GM23338 (cell line): ENCODE measurements around the gene NEFH. TPM values are rescaled to one million over a fixed set of nuclear protein-coding genes. Genes with fewer than 3 reads are reported as not detected.

ENCODE experiments used
- ATAC-seq: fragments of 200-7000 bp; cut with Tn5 transposase; 3 replicates; pipeline ENCODE4 v1.9.1; 2020
- DNase-seq: peaks from one replicate; pipeline ENCODE4 v3.0.0-alpha.2; 2015; ENCODE audit warnings: low spot score
- H2AFZ ChIP-seq: fragments of 200-600 bp; sonication (generic); 2 replicates; pipeline ENCODE4 v1.8.0; 2016; ENCODE audit warnings: antibody characterized with exemption, mild to moderate bottlenecking, moderate library complexity
- H3F3A ChIP-seq: fragments of 200-600 bp; sonication (generic); replicated peaks from 2 replicates; pipeline ENCODE4 v1.8.0; 2017; ENCODE audit warnings: antibody characterized with exemption, mixed run types, low read depth
- H3K27ac ChIP-seq: fragments of 200-600 bp; sonication (generic); 2 replicates; pipeline ENCODE4 v1.6.1; 2016; ENCODE audit warnings: low read depth
- H3K27me3 ChIP-seq: fragments of 200-600 bp; sonication (generic); 2 replicates; pipeline ENCODE4 v1.8.0; 2016; ENCODE audit warnings: mild to moderate bottlenecking, mixed run types, moderate library complexity; ENCODE audit not compliant: insufficient read depth
- H3K36me3 ChIP-seq: fragments of 200-600 bp; sonication (generic); 2 replicates; pipeline ENCODE4 v1.8.0; 2016; ENCODE audit warnings: mild to moderate bottlenecking; ENCODE audit not compliant: insufficient read depth
- H3K4me1 ChIP-seq: fragments of 200-600 bp; sonication (generic); 2 replicates; pipeline ENCODE4 v1.8.0; 2016; ENCODE audit warnings: mild to moderate bottlenecking, moderate library complexity; ENCODE audit not compliant: insufficient read depth
- H3K4me2 ChIP-seq: fragments of 200-600 bp; sonication (generic); 2 replicates; pipeline ENCODE4 v1.7.1; 2017; ENCODE audit warnings: mixed run types
- H3K4me3 ChIP-seq: fragments of 200-600 bp; sonication (generic); 2 replicates; pipeline ENCODE4 v1.6.1; 2016; ENCODE audit warnings: mixed run types
- H3K79me2 ChIP-seq: fragments of 200-600 bp; sonication (generic); replicated peaks from 2 replicates; pipeline ENCODE4 v1.8.0; 2017; ENCODE audit warnings: mild to moderate bottlenecking; ENCODE audit not compliant: insufficient read depth
- H3K9me2 ChIP-seq: fragments of 200-600 bp; sonication (generic); 2 replicates; pipeline ENCODE4 v1.8.0; 2017; ENCODE audit not compliant: insufficient read depth
- H4K20me1 ChIP-seq: fragments of 200-600 bp; sonication (generic); replicated peaks from 2 replicates; pipeline ENCODE4 v1.8.0; 2017; ENCODE audit warnings: mild to moderate bottlenecking; ENCODE audit not compliant: insufficient read depth
- H3K27ac Mint-ChIP-seq: 2 replicates; pipeline ENCODE4 v1.8.0; 2020; ENCODE audit warnings: inconsistent platforms, mild to moderate bottlenecking, moderate library complexity, mixed read lengths
- H3K27me3 Mint-ChIP-seq: 3 replicates; pipeline ENCODE4 v1.8.0; 2022; ENCODE audit warnings: low read depth, mild to moderate bottlenecking, moderate library complexity, mixed read lengths, inconsistent platforms; ENCODE audit not compliant: insufficient read depth, poor library complexity
- H3K36me3 Mint-ChIP-seq: 3 replicates; pipeline ENCODE4 v1.8.0; 2021; ENCODE audit warnings: low read depth, mild to moderate bottlenecking, inconsistent platforms, moderate library complexity, mixed read lengths
- H3K4me1 Mint-ChIP-seq: 3 replicates; pipeline ENCODE4 v1.8.0; 2020; ENCODE audit warnings: mild to moderate bottlenecking, inconsistent platforms, mixed read lengths
- H3K4me3 Mint-ChIP-seq: 3 replicates; pipeline ENCODE4 v1.8.0; 2021; ENCODE audit warnings: moderate library complexity, mild to moderate bottlenecking, inconsistent platforms, mixed read lengths
- H3K9me3 Mint-ChIP-seq: 3 replicates; pipeline ENCODE4 v1.8.0; 2020; ENCODE audit warnings: moderate library complexity, mild to moderate bottlenecking, inconsistent platforms, mixed read lengths
- CREB1 ChIP-seq: fragments of 250-450 bp; sonication (Bioruptor Pico); IDR thresholded peaks from 2 replicates; pipeline ENCODE4 v1.5.0; 2020; ENCODE audit warnings: low read depth, mild to moderate bottlenecking, moderate library complexity
- CTCF ChIP-seq, 2 experiments: fragments of 200-600 bp in 1 of 2; sonication (generic) in 1 of 2; conservative IDR thresholded peaks; 2 replicates each; pipeline versions ENCODE4 v1.5.1 to v1.6.1; 2016 to 2017; ENCODE audit warnings: antibody characterized with exemption in 2 of 2, low read depth in 2 of 2, mild to moderate bottlenecking in 2 of 2, moderate library complexity in 1 of 2
- EZH2 ChIP-seq: fragments of 200-600 bp; sonication (generic); IDR thresholded peaks from one replicate; pipeline ENCODE4 v1.8.0; 2017; ENCODE audit warnings: antibody characterized with exemption, mild to moderate bottlenecking, low read depth; ENCODE audit not compliant: unreplicated experiment
- EZH2phosphoT487 ChIP-seq: fragments of 200-600 bp; sonication (generic); IDR thresholded peaks from one replicate; pipeline ENCODE4 v1.8.1; 2018; ENCODE audit warnings: antibody characterized with exemption; ENCODE audit not compliant: unreplicated experiment
- POLR2AphosphoS5 ChIP-seq: IDR thresholded peaks from 2 replicates; pipeline ENCODE4 v1.6.1; 2016; ENCODE audit warnings: antibody characterized with exemption, low read depth
- REST ChIP-seq: IDR thresholded peaks from one replicate; pipeline ENCODE4 v1.6.1; 2018; ENCODE audit warnings: antibody characterized with exemption; ENCODE audit not compliant: unreplicated experiment
- ZNF114 ChIP-seq: fragments of 250-450 bp; sonication (Bioruptor Pico); IDR thresholded peaks from 2 replicates; pipeline ENCODE4 v1.5.0; 2020; ENCODE audit warnings: mild to moderate bottlenecking, moderate library complexity
- ZNF331 ChIP-seq: fragments of 250-450 bp; sonication (Bioruptor Pico); IDR thresholded peaks from 2 replicates; pipeline ENCODE4 v1.5.0; 2020; ENCODE audit warnings: low read depth, mild to moderate bottlenecking, moderate library complexity
- ZNF462 ChIP-seq: fragments of 250-450 bp; sonication (Bioruptor Pico); IDR thresholded peaks from 2 replicates; pipeline ENCODE4 v1.5.0; 2020; ENCODE audit warnings: mild to moderate bottlenecking, moderate library complexity
- polyA plus RNA-seq: library from polyadenylated mRNA; unstranded; fragments of >200 nt; fragmentation: Nextera tagmentation; extraction: Ambion mirVana; gene quantifications from 2 replicates; pipeline ENCODE4 v1.2.1, GENCODE V29; 2016
- total RNA-seq: library from RNA; depleted of rRNA; stranded (reverse); fragments of >200 nt; shearing (Covaris generic); gene quantifications from 2 replicates; pipeline ENCODE4 v1.2.3, GENCODE V29; 2014

Gene NEFH
- total and polyA plus RNA-seq, 2 experiments from 2014 or later: 2.4 to 6.3 TPM

GRCh38 chr22:29509815-29510214, 29.8 kb downstream of the NEFH start:
- H3K27ac ChIP-seq: no peak overlapping the region
- H3K27me3 ChIP-seq: no peaks in the 10 kb centered on the region
- H2AFZ ChIP-seq: no peak overlapping the region
- TF ChIP-seq POLR2AphosphoS5 (no peak), REST (no peak), ZNF114 (no peak), EZH2phosphoT487 (no peak), CTCF (conservative IDR thresholded peaks at IDR 0.05; ENCODE audit: low read depth in 2 of 2) (no peak), ZNF331 (CRISPR knock-in tag) (no peak), EZH2 (no peak), CREB1 (no peak)
- no peaks in the 10 kb centered on the region for H3K27me3 Mint-ChIP-seq
- no peaks in the 10 kb centered on the region for H3K9me2 ChIP-seq
- DNase-seq (no peak), ATAC-seq (no peak)
- 0 out of 2 replicates have a peak, but pooled peaks cover 7% of the 10 kb centered on the region for H4K20me1 ChIP-seq
- H3K4me1 Mint-ChIP-seq: no peaks in the 10 kb centered on the region
- H3F3A ChIP-seq: no peaks in the 10 kb centered on the region
- no peaks in the 10 kb centered on the region for H3K4me1 ChIP-seq
- H3K4me3 ChIP-seq: no peak overlapping the region
- H3K36me3 Mint-ChIP-seq: peaks cover 61% of the 10 kb centered on the region
- H3K9me3 Mint-ChIP-seq: no peaks in the 10 kb centered on the region
- H3K4me3 Mint-ChIP-seq: no peak overlapping the region
- no peaks in the 10 kb centered on the region for H3K79me2 ChIP-seq
- no peak overlapping the region for H3K4me2 ChIP-seq
- no peak overlapping the region for H3K27ac Mint-ChIP-seq
- peaks cover 8% of the 10 kb centered on the region for H3K36me3 ChIP-seq

GRCh38 chr22:29510542-29510941, 30.5 kb downstream of the NEFH start:
- Histone ChIP-seq H3K4me3 (no peak overlapping the region), H3K4me2 (no peak overlapping the region), H3K27me3 (no peaks in the 10 kb centered on the region), H4K20me1 (peaks cover 7% of the 10 kb centered on the region; the same call in 1 of the 2 replicates), H2AFZ (no peak overlapping the region), H3F3A (no peaks in the 10 kb centered on the region), H3K27ac (no peak overlapping the region), H3K36me3 (peaks cover 16% of the 10 kb centered on the region), H3K9me2 (no peaks in the 10 kb centered on the region), H3K4me1 (no peaks in the 10 kb centered on the region), H3K79me2 (no peaks in the 10 kb centered on the region)
- Mint-ChIP-seq H3K27me3 (no peaks in the 10 kb centered on the region), H3K36me3 (peaks cover 63% of the 10 kb centered on the region), H3K27ac (no peak overlapping the region), H3K9me3 (no peaks in the 10 kb centered on the region), H3K4me1 (no peaks in the 10 kb centered on the region), H3K4me3 (no peak overlapping the region)
- ATAC-seq (no peak), DNase-seq (no peak)
- TF ChIP-seq CREB1: no peak
- TF ChIP-seq ZNF462 (CRISPR knock-in tag): no peak
- TF ChIP-seq ZNF331 (CRISPR knock-in tag): no peak
